ENCODE measurements around the gene CHKA.
"Not testable (repeated sequence)": the region's sequence is repeated elsewhere in the genome, so short reads cannot be mapped to it uniquely, and the experiment has no call there.

GRCh38 chr11:68092946-68093345, 28.2 kb downstream of the CHKA start:
- TF ChIP-seq CTCF (IDR thresholded peaks at IDR 0.05; ENCODE audit: low read length); EZH2 (optimal IDR thresholded peaks at IDR 0.05; ENCODE audit: low read depth, low read length); EZH2phosphoT487 (IDR thresholded peaks at IDR 0.05; ENCODE audit: low read length): not testable (repeated sequence)

Measured in MM.1S (cell line).